Cardiac muscle cell (in vitro differentiated cells and primary cell): ENCODE measurements around the gene NBDY. TPM values are rescaled to one million over a fixed set of nuclear protein-coding genes. Genes with fewer than 3 reads are reported as not detected.

Source experiments
- DNase-seq, 2 donors: peaks; one replicate each; pipeline versions ENCODE4 v3.0.0 to v3.0.0-alpha.2; 2010 to 2017; ENCODE audit warnings: low read depth in 1 of 2, low spot score in 1 of 2
- H3K27ac ChIP-seq: fragments of 200-600 bp; sonication (generic); 2 replicates; pipeline ENCODE4 v1.5.1; 2016
- H3K27me3 ChIP-seq: fragments of 200-600 bp; sonication (generic); 2 replicates; pipeline ENCODE4 v1.6.0; 2016; ENCODE audit warnings: control low read depth
- H3K36me3 ChIP-seq: fragments of 200-600 bp; sonication (generic); 2 replicates; pipeline ENCODE4 v1.5.1; 2016; ENCODE audit warnings: control low read depth
- H3K4me1 ChIP-seq: fragments of 200-600 bp; sonication (generic); 2 replicates; pipeline ENCODE4 v1.8.1; 2017; ENCODE audit warnings: low read depth, mild to moderate bottlenecking, mixed run types
- H3K4me3 ChIP-seq: fragments of 200-600 bp; sonication (generic); 2 replicates; pipeline ENCODE4 v1.5.1; 2016; ENCODE audit warnings: mild to moderate bottlenecking
- H3K9me3 ChIP-seq: fragments of 200-600 bp; sonication (generic); 2 replicates; pipeline ENCODE4 v1.5.1; 2017; ENCODE audit warnings: low read depth, mild to moderate bottlenecking, control low read depth
- CTCF ChIP-seq: IDR thresholded peaks from 2 replicates; pipeline ENCODE4 v1.5.1; 2012; ENCODE audit warnings: low read depth, mild to moderate bottlenecking, low read length
- polyA plus RNA-seq: library from polyadenylated mRNA; unstranded; fragments of >200 nt; fragmentation: Nextera tagmentation; extraction: Ambion mirVana; gene quantifications from 2 replicates; pipeline ENCODE4 v1.2.1, GENCODE V29; 2016
- total RNA-seq: library from RNA; depleted of rRNA; stranded (reverse); fragments of >200 nt; gene quantifications from 2 replicates; pipeline ENCODE4 v1.2.3, GENCODE V29; 2016

Gene NBDY
- total and polyA plus RNA-seq, 2 experiments from 2014 or later, result 13.1 to 243 TPM

DNA sequence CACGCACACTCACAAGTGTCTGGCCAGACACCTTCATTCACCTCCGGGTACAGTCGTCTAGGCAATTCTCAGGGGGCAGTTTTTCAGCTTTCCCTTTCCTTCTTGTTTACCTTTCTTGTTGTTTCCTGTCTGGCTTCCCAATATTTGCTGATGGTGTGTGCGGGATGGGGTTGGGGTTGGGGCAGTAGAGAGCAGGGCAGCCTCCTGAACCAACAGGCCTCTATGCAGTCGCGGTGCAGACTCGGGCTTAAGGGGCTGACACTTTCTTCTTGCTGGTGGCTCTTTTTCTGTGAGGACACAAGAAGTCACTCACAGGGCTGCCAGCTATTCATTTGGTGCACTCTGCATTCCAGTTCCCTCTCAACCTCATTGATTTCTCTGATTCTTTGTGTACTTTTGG is 56.4 kb downstream of the NBDY start:
- no peak for DNase-seq
- Histone ChIP-seq H3K27me3 (no peaks in the 10 kb centered on the region), H3K27ac (no peak overlapping the region), H3K9me3 (no peaks in the 10 kb centered on the region), H3K4me3 (no peak overlapping the region), H3K36me3 (no peaks in the 10 kb centered on the region), H3K4me1 (no peaks in the 10 kb centered on the region)
- no peak for TF ChIP-seq CTCF

GRCh38 chrX:56786889-56787733 is 58.1 kb downstream of the NBDY start:
- H3K36me3 ChIP-seq, result no peaks in the 10 kb centered on the region
- TF ChIP-seq CTCF, result no peak
- no peak for DNase-seq
- no peaks in the 10 kb centered on the region for H3K9me3 ChIP-seq
- no peak overlapping the region for H3K4me3 ChIP-seq
- H3K27ac ChIP-seq, result no peak overlapping the region
- no peaks in the 10 kb centered on the region for H3K27me3 ChIP-seq
- no peaks in the 10 kb centered on the region for H3K4me1 ChIP-seq

DNA sequence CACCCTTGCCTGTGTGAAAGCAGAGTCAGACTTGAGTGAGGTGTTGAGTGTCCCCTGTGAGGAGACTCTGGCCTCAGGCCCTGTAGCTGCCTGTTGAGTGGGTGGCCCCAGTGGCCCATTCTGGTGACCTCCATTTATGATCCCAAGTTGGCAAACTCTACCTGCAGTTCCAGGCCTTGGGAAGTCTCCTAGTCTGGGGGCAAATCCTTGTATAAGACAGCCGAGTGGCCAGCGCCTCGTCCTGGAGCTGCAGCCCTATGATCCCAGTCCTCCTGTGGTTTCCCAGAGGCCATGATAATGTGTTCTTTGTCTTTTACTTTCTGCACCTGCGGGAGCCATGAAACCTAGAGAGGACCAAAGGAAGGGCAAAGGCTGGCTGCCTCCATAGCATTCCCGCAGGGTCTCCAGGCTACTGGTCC is 58.7 kb downstream of the NBDY start:
- Histone ChIP-seq H3K36me3 (no peaks in the 10 kb centered on the region), H3K27me3 (no peaks in the 10 kb centered on the region), H3K4me3 (no peak overlapping the region), H3K27ac (no peak overlapping the region), H3K9me3 (no peaks in the 10 kb centered on the region), H3K4me1 (no peaks in the 10 kb centered on the region)
- TF ChIP-seq CTCF, result no peak
- DNase-seq, result no peak

- H3K27ac ChIP-seq, result no peak overlapping the region
- H3K36me3 ChIP-seq, result no peaks in the 10 kb centered on the region
- no peak for TF ChIP-seq CTCF
These were observed 59.2 kb downstream of the NBDY start for GRCh38 chrX:56788229-56788628.

GRCh38 chrX:56788717-56789122 is 59.7 kb downstream of the NBDY start:
- H3K4me3 ChIP-seq, result no peak overlapping the region
- H3K36me3 ChIP-seq, result no peaks in the 10 kb centered on the region
- peak in 1 of 2 donors; percentile 52 for DNase-seq
- no peaks in the 10 kb centered on the region for H3K27me3 ChIP-seq
- no peaks in the 10 kb centered on the region for H3K9me3 ChIP-seq
- no peaks in the 10 kb centered on the region for H3K4me1 ChIP-seq
- peak; percentile 17 for TF ChIP-seq CTCF
- no peak overlapping the region for H3K27ac ChIP-seq

More at GRCh38 chrX:56788229-56788628, 59.2 kb downstream of the NBDY start:
- Histone ChIP-seq H3K27me3 (no peaks in the 10 kb centered on the region), H3K4me3 (no peak overlapping the region), H3K4me1 (no peaks in the 10 kb centered on the region), H3K9me3 (no peaks in the 10 kb centered on the region)
- no peak for DNase-seq
